ENCODE results near the gene RNPS1. TPM values are rescaled to one million over a fixed set of nuclear protein-coding genes. Genes with fewer than 3 reads are reported as not detected.
A peak's percentile ranks its signal among the peaks of the same experiment; 100 is the strongest.

Gene RNPS1
- total RNA-seq, 1 donor from 2014 or later: 231 TPM

GRCh38 chr16:2228161-2228824 lies 39.6 kb downstream of the RNPS1 start:
- DNase-seq (ENCODE audit: low read depth): no peak
- no peak for TF ChIP-seq CTCF (conservative IDR thresholded peaks at IDR 0.05; ENCODE audit: low read depth, low read length)
- H3K4me3 ChIP-seq (ENCODE audit: low read depth, low read length): no peak overlapping the region

- no peak for DNase-seq (ENCODE audit: low read depth)
- no peak for TF ChIP-seq CTCF (conservative IDR thresholded peaks at IDR 0.05; ENCODE audit: low read depth, low read length)
- H3K4me3 ChIP-seq (ENCODE audit: low read depth, low read length): no peak overlapping the region
These were observed 41.0 kb downstream of the RNPS1 start for GRCh38 chr16:2226918-2227317.

GRCh38 chr16:2226245-2226793 lies 41.6 kb downstream of the RNPS1 start:
- DNase-seq (ENCODE audit: low read depth): no peak

GRCh38 chr16:2223942-2224486 lies 43.9 kb downstream of the RNPS1 start:
- peak; percentile 32 for TF ChIP-seq CTCF (conservative IDR thresholded peaks at IDR 0.05; ENCODE audit: low read depth, low read length)
- DNase-seq (ENCODE audit: low read depth): no peak

More at GRCh38 chr16:2226245-2226793, 41.6 kb downstream of the RNPS1 start:
- no peak overlapping the region for H3K4me3 ChIP-seq (ENCODE audit: low read depth, low read length)
- no peak for TF ChIP-seq CTCF (conservative IDR thresholded peaks at IDR 0.05; ENCODE audit: low read depth, low read length)

GRCh38 chr16:2223221-2223941 lies 44.5 kb downstream of the RNPS1 start, which contains the start of gene E4F1:
TSS of gene E4F1 (plus strand) at chr16:2223591. CDS start at chr16:2223614, 23 bp downstream.
- peak within 1 kb of the TSS; percentile 97 for H3K4me3 ChIP-seq (ENCODE audit: low read depth, low read length)
- no peak for TF ChIP-seq CTCF (conservative IDR thresholded peaks at IDR 0.05; ENCODE audit: low read depth, low read length)
- peak; percentile 85 for DNase-seq (ENCODE audit: low read depth)

More at GRCh38 chr16:2223942-2224486, 43.9 kb downstream of the RNPS1 start:
- H3K4me3 ChIP-seq (ENCODE audit: low read depth, low read length): peak overlapping the region; percentile 97

- H3K4me3 ChIP-seq (ENCODE audit: low read depth, low read length): no peak overlapping the region
- no peak for TF ChIP-seq CTCF (conservative IDR thresholded peaks at IDR 0.05; ENCODE audit: low read depth, low read length)
- DNase-seq (ENCODE audit: low read depth): no peak
These were observed 51.6 kb downstream of the RNPS1 start for GRCh38 chr16:2216330-2216729.

Measured in epithelial cell of proximal tubule (primary cell).